Erythroblast (primary cell): ENCODE results near the gene CDX2.

Source experiments
- GATA1 ChIP-seq: IDR thresholded peaks from 2 replicates; pipeline ENCODE4 v1.6.1; 2011; ENCODE audit warnings: low read depth, mild to moderate bottlenecking, control low read depth, low read length, moderate library complexity
- POLR2A ChIP-seq: IDR thresholded peaks from 2 replicates; pipeline ENCODE4 v1.6.1; 2011; ENCODE audit warnings: mild to moderate bottlenecking, low read length

DNA sequence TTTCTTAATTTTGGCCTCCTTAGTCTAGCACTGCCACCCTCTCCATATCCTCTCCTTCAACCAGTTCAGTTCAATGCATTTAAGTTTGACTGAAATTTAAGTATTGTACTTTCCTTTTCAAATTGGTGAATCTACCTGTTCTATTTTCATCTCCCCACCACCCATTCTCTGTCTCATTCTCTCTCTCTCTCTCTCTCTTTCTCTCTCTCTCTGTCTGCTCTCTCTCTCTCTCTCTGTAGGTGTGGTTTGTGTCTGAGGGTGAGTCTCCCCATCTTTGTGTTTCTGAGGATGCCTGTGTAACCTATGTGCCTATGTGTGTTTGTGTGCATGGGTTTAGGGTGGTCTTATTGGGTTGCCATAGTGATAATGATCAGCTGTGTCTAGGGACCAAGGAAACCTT is 39.2 kb downstream of the CDX2 start:
- no peak for TF ChIP-seq POLR2A
- TF ChIP-seq GATA1, result no peak
